K562 (cell line): ENCODE results near the gene TCF12. TPM values are rescaled to one million over a fixed set of nuclear protein-coding genes. Genes with fewer than 3 reads are reported as not detected.

Source experiments
- CBX8 ChIP-seq: fragments of 200-600 bp; sonication (generic); IDR thresholded peaks from 2 replicates; pipeline ENCODE4 v1.6.1; 2012; ENCODE audit warnings: borderline replicate concordance, mixed run types, low read depth, mild to moderate bottlenecking, moderate library complexity, mixed read lengths, low read length, control low read depth, inconsistent platforms; ENCODE audit not compliant: poor library complexity, severe bottlenecking; ENCODE audit errors: extremely low read depth
- COPS2 ChIP-seq: fragments of 450-650 bp; conservative IDR thresholded peaks from 2 replicates; pipeline ENCODE4 v1.6.1; 2016; ENCODE audit warnings: mild to moderate bottlenecking, moderate library complexity
- CSDE1 ChIP-seq, 2 experiments: fragments of 450-650 bp; IDR thresholded peaks; 2 replicates each; pipeline ENCODE4 v1.6.1; 2016; ENCODE audit warnings: mild to moderate bottlenecking in 1 of 2
- KLF1 ChIP-seq: fragments of 450-650 bp; IDR thresholded peaks from 2 replicates; pipeline ENCODE4 v1.6.1; 2016; ENCODE audit warnings: missing genetic modification characterization, missing compliant biosample characterization
- MTA3 ChIP-seq: fragments of 450-650 bp; formaldehyde crosslinking; IDR thresholded peaks from 2 replicates; pipeline ENCODE4 v1.6.1; 2017; ENCODE audit warnings: mild to moderate bottlenecking, borderline replicate concordance
- NCOA1 ChIP-seq: fragments of 450-650 bp; IDR thresholded peaks from 2 replicates; pipeline ENCODE4 v1.6.1; 2016; ENCODE audit warnings: low read depth
- NEUROD1 ChIP-seq: fragments of 150-350 bp; IDR thresholded peaks from 2 replicates; pipeline ENCODE4 v1.6.1; 2014; ENCODE audit warnings: borderline replicate concordance, low read length, low read depth; ENCODE audit not compliant: partially characterized antibody
- NFATC3 ChIP-seq: fragments of 450-650 bp; IDR thresholded peaks from 2 replicates; pipeline ENCODE4 v1.6.1; 2017; ENCODE audit warnings: mild to moderate bottlenecking
- NFXL1 ChIP-seq: fragments of 450-650 bp; formaldehyde crosslinking; IDR thresholded peaks from 2 replicates; pipeline ENCODE4 v1.4.0; 2021; ENCODE audit warnings: mild to moderate bottlenecking
- RBBP5 ChIP-seq: fragments of 200-600 bp; sonication (generic); IDR thresholded peaks from 2 replicates; pipeline ENCODE4 v1.6.1; 2012; ENCODE audit warnings: borderline replicate concordance, mild to moderate bottlenecking, low read length, control low read depth, inconsistent platforms; ENCODE audit not compliant: insufficient read depth, poor library complexity, severe bottlenecking
- RBM22 ChIP-seq: fragments of 200-400 bp; formaldehyde crosslinking; IDR thresholded peaks from 2 replicates; pipeline ENCODE4 v1.6.1; 2018; ENCODE audit warnings: low read length, low read depth; ENCODE audit not compliant: poor library complexity, severe bottlenecking
- RFX1 ChIP-seq: fragments of 450-650 bp; IDR thresholded peaks from 2 replicates; pipeline ENCODE4 v1.6.1; 2016; ENCODE audit warnings: mild to moderate bottlenecking, moderate library complexity
- YBX1 ChIP-seq: fragments of 450-650 bp; IDR thresholded peaks from 2 replicates; pipeline ENCODE4 v1.7.1; 2016; ENCODE audit warnings: mild to moderate bottlenecking
- ZC3H8 ChIP-seq: fragments of 450-650 bp; IDR thresholded peaks from 2 replicates; pipeline ENCODE4 v1.6.1; 2017
- ZFX ChIP-seq: sonication (generic); formaldehyde crosslinking; IDR thresholded peaks from 2 replicates; pipeline ENCODE4 v1.8.0; 2022; ENCODE audit warnings: mild to moderate bottlenecking, missing genetic modification reagents, moderate library complexity
- ZNF174 ChIP-seq: fragments of 250-450 bp; sonication (Bioruptor Pico); IDR thresholded peaks from 2 replicates; pipeline ENCODE4 v1.4.0; 2020; ENCODE audit warnings: mild to moderate bottlenecking
- ZNF282 ChIP-seq: sonication (generic); formaldehyde crosslinking; IDR thresholded peaks from 2 replicates; pipeline ENCODE4 v1.8.1; 2023; ENCODE audit warnings: missing genetic modification reagents
- ZNF57 ChIP-seq: fragments of 450-650 bp; formaldehyde crosslinking; IDR thresholded peaks from 2 replicates; pipeline ENCODE4 v1.4.0; 2020; ENCODE audit warnings: mild to moderate bottlenecking, moderate library complexity
- polyA plus RNA-seq, 8 experiments: library from polyadenylated mRNA; depleted of rRNA in 4 of 8; stranded (reverse) in 5 of 8; unstranded in 3 of 8; fragments of >200 nt; fragmentation: Nextera tagmentation in 2 of 8; fragmentation: Illumina TruSeq in 1 of 8; extraction: Ambion mirVana in 2 of 8; extraction: Trizol in 1 of 8; gene quantifications; 2 replicates each; pipeline versions ENCODE4 v1.2.1 to v1.2.3, GENCODE V29; 2011 to 2014; ENCODE audit warnings: inconsistent platforms in 1 of 8, missing spikeins in 1 of 8
- total RNA-seq, 7 experiments: library from RNA; depleted of rRNA in 6 of 7; stranded (reverse); fragments of >200 nt in 6 of 7; fragmentation: Illumina TruSeq in 2 of 7; extraction: Trizol in 2 of 7; gene quantifications; 2 replicates each; pipeline versions ENCODE4 v1.2.1 to v1.2.3, GENCODE V29; 2011 to 2021; ENCODE audit warnings: low replicate concordance in 1 of 7
- TF ChIP-seq, protein P1 (sequence below): sonication (generic); formaldehyde crosslinking; IDR thresholded peaks from 2 replicates; pipeline ENCODE4 v1.9.0; 2022; ENCODE audit warnings: mild to moderate bottlenecking, missing genetic modification reagents
- TF ChIP-seq, protein P2 (sequence below): fragments of 200-800 bp; sonication (Bioruptor generic); IDR thresholded peaks from 2 replicates; pipeline ENCODE4 v1.6.1; 2017; ENCODE audit warnings: missing genetic modification characterization, missing compliant biosample characterization
- TF ChIP-seq, protein P3 (sequence below): fragments of 450-650 bp; IDR thresholded peaks from 2 replicates; pipeline ENCODE4 v1.6.1; 2018; ENCODE audit warnings: mild to moderate bottlenecking, low read depth; ENCODE audit not compliant: partially characterized antibody
- TF ChIP-seq, protein P4 (sequence below): fragments of 250-450 bp; sonication (Bioruptor Pico); IDR thresholded peaks from 2 replicates; pipeline ENCODE4 v1.9.0; 2021; ENCODE audit warnings: mild to moderate bottlenecking

TCF12 gene
- total and polyA plus RNA-seq, 9 of the 15 experiments (the other 6 are each of a cell fraction or from before 2014, with no cell fraction given): 10.5 to 132 (median 52.9) TPM

DNA sequence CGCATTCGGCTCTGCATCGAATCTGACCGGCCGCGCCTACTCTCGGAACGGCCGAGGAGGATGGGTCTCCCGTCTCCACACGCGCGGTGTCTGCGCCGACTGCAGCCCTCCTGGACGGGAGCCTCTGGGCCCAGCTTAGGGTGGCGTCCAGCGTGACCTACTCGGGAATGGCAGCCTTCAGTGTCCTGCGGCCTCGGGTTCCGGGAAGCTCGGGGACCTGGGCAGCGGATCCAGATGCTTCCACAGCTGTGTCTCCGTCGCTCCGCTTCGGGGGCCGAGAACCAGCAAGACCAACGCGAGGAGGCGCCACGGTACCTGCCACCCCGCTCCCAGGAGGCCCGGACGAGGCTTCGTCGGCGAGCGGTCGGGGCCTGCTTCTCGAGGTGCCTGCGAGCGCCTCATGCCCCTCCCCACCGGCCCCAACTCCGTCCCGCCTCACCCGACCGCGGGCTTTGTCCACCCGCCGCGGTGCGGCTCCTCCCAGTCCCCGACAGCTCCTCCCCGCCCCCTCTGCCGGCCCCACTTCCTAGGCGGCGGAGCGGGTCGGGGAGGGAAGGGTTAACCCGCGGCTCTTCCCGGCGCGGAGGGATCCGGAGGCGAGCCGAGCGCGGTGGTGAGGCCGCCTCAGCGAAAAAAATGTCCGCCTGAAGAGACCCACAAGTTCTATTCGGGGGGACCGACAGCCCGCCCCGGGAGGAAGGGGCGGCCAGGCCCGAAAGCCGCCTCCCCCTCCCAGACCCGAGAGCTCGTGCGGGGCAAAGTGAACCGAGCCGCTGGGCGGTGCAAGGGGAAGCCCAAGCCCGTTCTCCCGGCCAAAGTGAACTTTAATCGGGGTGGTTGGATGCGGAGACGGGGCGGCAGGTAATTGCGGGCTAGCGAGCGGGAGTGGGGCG is at the start of gene TCF12 (continued):
- TF ChIP-seq ZNF57 (CRISPR knock-in tag): no peak
- TF ChIP-seq NFXL1: no peak
- TF ChIP-seq CBX8: no peak
- TF ChIP-seq RBBP5: peak; percentile 81
- TF ChIP-seq KLF1 (tag): peak; percentile 57; the same call in 1 of the 2 replicates
- TF ChIP-seq COPS2: no peak
- peak; percentile 81 for TF ChIP-seq MTA3
- TF ChIP-seq, protein P1, sequence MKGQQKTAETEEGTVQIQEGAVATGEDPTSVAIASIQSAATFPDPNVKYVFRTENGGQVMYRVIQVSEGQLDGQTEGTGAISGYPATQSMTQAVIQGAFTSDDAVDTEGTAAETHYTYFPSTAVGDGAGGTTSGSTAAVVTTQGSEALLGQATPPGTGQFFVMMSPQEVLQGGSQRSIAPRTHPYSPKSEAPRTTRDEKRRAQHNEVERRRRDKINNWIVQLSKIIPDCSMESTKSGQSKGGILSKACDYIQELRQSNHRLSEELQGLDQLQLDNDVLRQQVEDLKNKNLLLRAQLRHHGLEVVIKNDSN (CRISPR knock-in tag): peak; percentile 45
- TF ChIP-seq NFATC3: no peak
- TF ChIP-seq RFX1: no peak
- TF ChIP-seq ZFX (CRISPR knock-in tag): peak; percentile 98
- TF ChIP-seq, protein P2, sequence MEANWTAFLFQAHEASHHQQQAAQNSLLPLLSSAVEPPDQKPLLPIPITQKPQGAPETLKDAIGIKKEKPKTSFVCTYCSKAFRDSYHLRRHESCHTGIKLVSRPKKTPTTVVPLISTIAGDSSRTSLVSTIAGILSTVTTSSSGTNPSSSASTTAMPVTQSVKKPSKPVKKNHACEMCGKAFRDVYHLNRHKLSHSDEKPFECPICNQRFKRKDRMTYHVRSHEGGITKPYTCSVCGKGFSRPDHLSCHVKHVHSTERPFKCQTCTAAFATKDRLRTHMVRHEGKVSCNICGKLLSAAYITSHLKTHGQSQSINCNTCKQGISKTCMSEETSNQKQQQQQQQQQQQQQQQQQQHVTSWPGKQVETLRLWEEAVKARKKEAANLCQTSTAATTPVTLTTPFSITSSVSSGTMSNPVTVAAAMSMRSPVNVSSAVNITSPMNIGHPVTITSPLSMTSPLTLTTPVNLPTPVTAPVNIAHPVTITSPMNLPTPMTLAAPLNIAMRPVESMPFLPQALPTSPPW (CRISPR knock-in tag): peak; percentile 93
- TF ChIP-seq NEUROD1: peak; percentile 37
- no peak for TF ChIP-seq YBX1
- TF ChIP-seq ZC3H8: no peak
- TF ChIP-seq RBM22: peak; percentile 87
- TF ChIP-seq, protein P3, sequence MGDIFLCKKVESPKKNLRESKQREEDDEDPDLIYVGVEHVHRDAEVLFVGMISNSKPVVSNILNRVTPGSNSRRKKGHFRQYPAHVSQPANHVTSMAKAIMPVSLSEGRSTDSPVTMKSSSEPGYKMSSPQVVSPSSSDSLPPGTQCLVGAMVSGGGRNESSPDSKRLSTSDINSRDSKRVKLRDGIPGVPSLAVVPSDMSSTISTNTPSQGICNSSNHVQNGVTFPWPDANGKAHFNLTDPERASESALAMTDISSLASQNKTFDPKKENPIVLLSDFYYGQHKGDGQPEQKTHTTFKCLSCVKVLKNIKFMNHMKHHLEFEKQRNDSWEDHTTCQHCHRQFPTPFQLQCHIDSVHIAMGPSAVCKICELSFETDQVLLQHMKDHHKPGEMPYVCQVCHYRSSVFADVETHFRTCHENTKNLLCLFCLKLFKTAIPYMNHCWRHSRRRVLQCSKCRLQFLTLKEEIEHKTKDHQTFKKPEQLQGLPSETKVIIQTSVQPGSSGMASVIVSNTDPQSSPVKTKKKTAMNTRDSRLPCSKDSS: no peak
- no peak for TF ChIP-seq ZNF174 (CRISPR knock-in tag)
- TF ChIP-seq, protein P4, sequence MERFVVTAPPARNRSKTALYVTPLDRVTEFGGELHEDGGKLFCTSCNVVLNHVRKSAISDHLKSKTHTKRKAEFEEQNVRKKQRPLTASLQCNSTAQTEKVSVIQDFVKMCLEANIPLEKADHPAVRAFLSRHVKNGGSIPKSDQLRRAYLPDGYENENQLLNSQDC: peak; percentile 71; the same call in 1 of the 2 replicates
- peak; percentile 35; the same call in 1 of the 2 replicates for TF ChIP-seq NCOA1
- 0 out of 2 replicates have a peak, but pooled peaks have one; percentile 21 for TF ChIP-seq ZNF282
- no peak; a peak in 1 of 4 replicates for TF ChIP-seq CSDE1 (IDR thresholded peaks at IDR 0.05)
